CD4-positive, alpha-beta T cell treated with Interferon alpha-2 for 1 hour (primary cell): ENCODE data around the gene COL28A1.

Experiments used
- DNase-seq, 2 donors: peaks; one replicate each; pipeline ENCODE4 v3.0.0-alpha.2; 2020 to 2022

The COL28A1 gene

DNA sequence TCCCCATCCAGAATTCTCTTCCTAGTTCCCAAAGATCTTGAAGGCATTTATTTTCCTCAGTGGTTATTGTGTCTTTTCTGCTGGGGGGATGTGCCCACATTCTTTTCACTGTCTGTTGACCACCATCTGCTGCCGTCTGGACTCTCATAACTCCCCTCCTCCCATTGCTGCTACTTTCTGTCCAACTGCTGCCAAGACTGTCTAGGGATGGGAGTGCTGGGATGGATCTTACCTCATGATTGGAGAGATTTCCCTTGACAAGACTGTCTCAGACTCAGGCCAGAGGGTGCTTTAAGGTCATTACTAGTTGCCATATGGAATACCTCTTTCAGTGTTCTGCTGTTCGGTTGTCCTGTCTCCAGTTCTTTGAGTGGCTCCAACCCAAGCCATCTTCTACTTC lies 211.8 kb downstream of the COL28A1 start:
- no peak for DNase-seq

DNA sequence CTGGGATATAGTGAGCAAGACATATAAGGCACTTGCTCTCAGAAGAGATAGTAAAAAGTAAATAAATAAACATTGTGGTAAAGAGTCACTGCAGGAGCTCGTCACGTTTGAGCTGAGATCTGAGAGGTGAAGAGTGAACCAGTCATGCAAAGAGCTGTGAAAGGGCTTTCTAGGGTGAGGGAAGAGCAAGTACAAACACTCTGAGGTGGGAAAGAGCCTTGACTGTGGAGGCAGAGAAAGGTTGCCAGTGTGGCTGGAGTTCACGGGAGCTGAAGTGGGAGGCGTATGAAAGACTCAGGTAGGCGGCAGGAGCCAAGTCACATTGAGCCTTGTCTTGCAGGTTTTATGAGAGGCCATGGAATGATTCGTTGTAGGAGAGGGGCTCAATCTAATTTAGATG lies 212.3 kb downstream of the COL28A1 start:
- DNase-seq, result no peak

DNA sequence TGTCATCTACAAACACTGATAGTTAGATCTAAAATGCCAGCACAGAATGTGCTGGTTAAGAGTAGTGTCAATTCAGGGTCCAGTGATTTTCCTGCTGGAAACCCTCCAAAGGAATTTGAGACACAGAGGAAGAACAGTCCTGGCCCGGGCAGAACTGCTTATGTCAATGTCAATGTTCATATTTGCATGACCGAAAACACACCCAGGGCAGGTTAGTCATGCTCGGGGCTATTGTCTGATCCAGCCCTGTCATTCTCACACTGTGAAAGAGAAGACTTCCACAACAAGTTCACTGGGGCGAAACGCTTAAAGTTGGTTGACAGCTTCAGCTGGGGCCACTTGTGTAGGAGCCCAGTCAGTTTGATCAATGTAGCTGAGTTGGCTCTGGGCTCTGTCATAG lies 214.0 kb downstream of the COL28A1 start:
- DNase-seq, result no peak

DNA sequence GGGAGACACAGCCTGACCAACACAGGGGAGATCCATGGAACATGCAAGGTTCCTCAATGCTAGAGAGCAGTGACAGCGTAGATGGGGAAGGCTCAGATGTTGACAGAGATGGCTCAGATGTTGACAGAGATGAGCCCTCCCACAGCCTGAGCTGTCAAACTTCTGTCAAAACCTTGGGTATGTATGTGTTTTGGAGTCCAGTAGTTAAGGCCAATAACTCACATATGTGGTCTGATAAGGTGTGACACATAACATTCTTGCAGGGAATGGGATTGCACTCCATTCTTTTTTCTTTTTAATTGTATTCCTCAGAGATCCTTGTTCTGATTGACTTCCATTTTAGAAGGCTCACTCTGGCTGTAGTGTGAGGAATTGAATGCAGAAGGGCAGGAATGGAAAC lies 217.1 kb downstream of the COL28A1 start:
- DNase-seq, result no peak

DNA sequence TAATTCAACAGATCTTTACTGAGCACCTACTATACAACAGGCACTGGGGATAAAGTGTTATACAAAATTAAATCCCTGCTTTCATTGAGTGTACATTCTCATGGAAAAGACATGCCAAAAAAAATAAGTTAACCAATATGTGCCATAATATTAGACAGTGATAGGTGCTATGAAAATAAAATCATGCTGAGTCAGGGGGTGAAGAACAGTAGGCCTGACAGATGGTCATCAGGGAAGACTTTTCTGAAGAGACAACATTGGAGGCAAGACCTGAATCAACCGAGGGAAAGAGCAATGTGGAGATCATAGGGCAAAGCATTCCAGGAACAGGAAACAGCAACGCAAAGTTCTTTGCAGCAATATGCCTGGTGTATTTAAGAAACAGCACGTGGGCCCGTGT lies 217.8 kb downstream of the COL28A1 start:
- no peak for DNase-seq

DNA sequence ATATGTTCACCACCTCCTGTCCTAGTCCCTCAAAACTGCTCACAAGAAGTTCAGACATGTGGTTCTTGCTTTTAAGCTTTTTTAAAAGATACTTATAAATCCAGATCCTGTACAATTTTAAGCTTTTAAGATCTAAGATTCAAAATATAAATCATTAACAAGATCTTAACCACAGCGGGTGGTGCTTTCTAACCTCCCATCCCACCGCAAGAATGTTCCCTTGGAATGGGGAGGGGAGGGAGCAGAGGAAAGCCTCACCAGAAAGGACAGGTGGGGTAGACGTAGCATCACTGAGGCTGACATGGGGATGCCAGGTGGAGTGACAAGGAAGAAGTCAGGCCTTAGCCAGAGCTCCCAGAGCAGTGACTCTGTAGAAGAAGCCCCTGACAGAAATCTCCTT lies 219.8 kb downstream of the COL28A1 start:
- DNase-seq, result no peak

DNA sequence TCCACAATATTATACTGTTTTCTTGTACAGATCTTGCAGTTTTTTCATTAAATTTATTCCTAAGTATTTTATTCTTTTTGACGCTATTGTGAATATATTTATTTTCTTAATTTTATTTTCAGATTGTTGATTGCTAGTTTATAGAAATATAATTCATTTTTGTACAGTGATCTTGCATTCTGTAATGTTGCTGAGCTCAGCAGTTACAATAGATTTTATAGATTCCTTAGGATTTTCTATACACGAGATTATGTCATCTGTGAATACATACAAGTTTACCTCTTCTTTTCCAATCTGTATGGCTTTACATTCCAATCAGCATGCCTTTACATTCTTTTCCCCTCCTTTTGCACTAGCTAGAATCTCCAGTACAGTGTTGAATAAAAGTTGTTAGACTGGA lies 223.3 kb downstream of the COL28A1 start:
- DNase-seq, result no peak

DNA sequence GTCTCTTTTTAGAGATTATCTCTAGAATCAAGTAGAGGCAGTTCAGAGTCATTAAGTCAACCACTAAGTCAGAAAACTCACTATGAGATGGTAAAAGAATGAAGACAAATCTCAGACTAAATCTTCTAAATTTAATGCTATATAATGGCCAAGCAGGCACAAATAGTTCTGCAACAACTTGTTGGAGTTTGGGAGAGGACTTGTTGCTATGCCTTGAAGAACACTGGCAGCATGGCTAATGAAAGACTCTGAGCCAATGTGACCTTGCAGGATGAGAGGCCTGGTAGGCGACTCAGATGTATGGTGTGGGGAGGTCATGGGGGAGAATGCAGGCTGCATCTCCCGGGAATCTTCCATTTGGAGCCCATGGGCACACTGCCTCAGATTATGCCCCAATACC lies 224.7 kb downstream of the COL28A1 start:
- no peak for DNase-seq

DNA sequence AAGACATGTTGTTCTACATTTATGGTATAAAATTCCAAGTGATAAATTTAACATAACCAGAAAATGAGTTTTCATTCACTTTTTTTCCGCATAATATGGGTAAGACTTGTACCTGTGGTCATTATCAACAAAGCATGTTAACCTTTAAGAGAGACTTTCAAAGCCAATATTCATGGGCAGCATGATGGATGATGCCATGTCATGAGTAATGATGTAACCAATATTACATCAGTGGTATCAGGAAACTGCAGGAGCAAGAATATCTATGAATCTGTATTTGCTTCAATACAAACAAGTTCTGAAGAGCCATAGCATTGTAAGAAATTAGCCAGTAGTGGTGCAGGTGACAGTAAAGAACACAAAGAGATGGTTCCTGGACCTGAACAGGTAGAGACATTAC lies 226.5 kb downstream of the COL28A1 start:
- DNase-seq, result no peak
